Thyroid gland (tissue), 4 donors: ENCODE results near the gene TMEM30B. TPM values are rescaled to one million over a fixed set of nuclear protein-coding genes. Genes with fewer than 3 reads are reported as not detected.
A peak's percentile ranks its signal among the peaks of the same experiment; 100 is the strongest.

Experiments
- DNase-seq, 2 donors: peaks; one replicate each; pipeline ENCODE4 v3.0.0-alpha.2; 2019
- H3K27ac ChIP-seq, 3 donors: fragments of 200-600 bp; sonication (generic); 1 replicate in 2 of 3; 2 replicates in 1 of 3; pipeline ENCODE4 v1.5.1; 2016 to 2019; ENCODE audit warnings: mild to moderate bottlenecking in 1 of 3, moderate library complexity in 1 of 3
- H3K27me3 ChIP-seq: fragments of 200-600 bp; sonication (generic); one replicate; pipeline ENCODE4 v1.5.1; 2019
- H3K36me3 ChIP-seq, 2 donors: fragments of 200-600 bp; sonication (generic); one replicate each; pipeline ENCODE4 v1.5.1; 2016 to 2019
- H3K4me1 ChIP-seq, 2 donors: fragments of 200-600 bp; sonication (generic); one replicate each; pipeline ENCODE4 v1.5.1; 2017 to 2019
- H3K4me3 ChIP-seq, 3 donors: fragments of 200-600 bp; sonication (generic); replicated peaks in 1 of 3; 1 replicate in 2 of 3; 2 replicates in 1 of 3; pipeline ENCODE4 v1.5.1; 2016; ENCODE audit warnings: mild to moderate bottlenecking in 1 of 3
- H3K9me3 ChIP-seq: fragments of 200-600 bp; sonication (generic); one replicate; pipeline ENCODE4 v1.5.1; 2017
- POLR2A ChIP-seq, 2 donors: fragments of 450-650 bp; IDR thresholded peaks; one replicate each; pipeline ENCODE4 v1.6.1; 2017; ENCODE audit warnings: antibody characterized with exemption in 2 of 2, mild to moderate bottlenecking in 2 of 2, moderate library complexity in 1 of 2
- WGBS, 2 donors: methylation state at CpG; one replicate each; pipeline ENCODE4 v1.1.5; 2017; 5-methylcytosine and 5-hydroxymethylcytosine counted together
- intact Hi-C: fragments of 100-400 bp; cut with DNase I; formaldehyde crosslinking; loops from one replicate; pipeline ENCODE4 v1.15.1; 2023
- total RNA-seq, 4 donors: library from RNA; depleted of rRNA; stranded (reverse); fragments of >200 nt; gene quantifications; one replicate each; pipeline ENCODE4 v1.2.3, GENCODE V29; 2016
- TF ChIP-seq, protein P1 (sequence below), 6 experiments: fragments of 200-600 bp in 3 of 6; fragments of 450-650 bp in 3 of 6; sonication (generic) in 3 of 6; IDR thresholded peaks; one replicate each; pipeline ENCODE4 v1.5.1; 2016 to 2019; ENCODE audit warnings: antibody characterized with exemption in 6 of 6, mild to moderate bottlenecking in 2 of 6, inconsistent platforms in 1 of 6, moderate library complexity in 1 of 6

Gene TMEM30B
- total RNA-seq, 4 donors from 2014 or later, result 91.0 to 153 (median 124) TPM

DNA sequence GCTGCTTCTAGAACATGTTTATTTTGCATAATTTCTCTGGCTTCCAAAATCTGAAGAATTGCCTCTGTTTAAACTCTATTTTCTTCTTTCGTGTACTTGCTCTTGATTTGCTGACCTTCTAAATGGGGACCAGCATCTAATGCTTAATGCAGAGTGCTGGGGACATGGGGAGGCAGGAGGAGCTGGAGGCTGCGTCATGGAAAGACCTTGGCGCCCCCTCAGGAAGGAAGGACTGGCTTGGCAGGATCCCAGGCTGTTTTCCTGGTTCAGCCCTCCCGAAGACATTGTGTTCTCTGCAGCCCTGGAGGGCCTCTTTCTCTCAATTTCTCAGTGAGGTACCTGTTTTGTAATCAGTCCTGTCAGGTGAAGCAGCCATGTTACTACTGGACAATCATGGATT lies 45.7 kb upstream of the TMEM30B start:
- peak; percentile 86 to 89 for DNase-seq
- intact Hi-C loops, result no loop called here
- H3K4me3 ChIP-seq, result no peak overlapping the region
- H3K36me3 ChIP-seq, result no peaks in the 10 kb centered on the region
- peak overlapping the region; percentile 77 to 84 (median 79) for H3K27ac ChIP-seq
- H3K27me3 ChIP-seq, result no peaks in the 10 kb centered on the region
- peaks cover 9 to 11% of the 10 kb centered on the region in 2 donors for H3K4me1 ChIP-seq
- TF ChIP-seq, protein P1, sequence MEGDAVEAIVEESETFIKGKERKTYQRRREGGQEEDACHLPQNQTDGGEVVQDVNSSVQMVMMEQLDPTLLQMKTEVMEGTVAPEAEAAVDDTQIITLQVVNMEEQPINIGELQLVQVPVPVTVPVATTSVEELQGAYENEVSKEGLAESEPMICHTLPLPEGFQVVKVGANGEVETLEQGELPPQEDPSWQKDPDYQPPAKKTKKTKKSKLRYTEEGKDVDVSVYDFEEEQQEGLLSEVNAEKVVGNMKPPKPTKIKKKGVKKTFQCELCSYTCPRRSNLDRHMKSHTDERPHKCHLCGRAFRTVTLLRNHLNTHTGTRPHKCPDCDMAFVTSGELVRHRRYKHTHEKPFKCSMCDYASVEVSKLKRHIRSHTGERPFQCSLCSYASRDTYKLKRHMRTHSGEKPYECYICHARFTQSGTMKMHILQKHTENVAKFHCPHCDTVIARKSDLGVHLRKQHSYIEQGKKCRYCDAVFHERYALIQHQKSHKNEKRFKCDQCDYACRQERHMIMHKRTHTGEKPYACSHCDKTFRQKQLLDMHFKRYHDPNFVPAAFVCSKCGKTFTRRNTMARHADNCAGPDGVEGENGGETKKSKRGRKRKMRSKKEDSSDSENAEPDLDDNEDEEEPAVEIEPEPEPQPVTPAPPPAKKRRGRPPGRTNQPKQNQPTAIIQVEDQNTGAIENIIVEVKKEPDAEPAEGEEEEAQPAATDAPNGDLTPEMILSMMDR (IDR thresholded peaks at IDR 0.05), result no peak
- TF ChIP-seq POLR2A (IDR thresholded peaks at IDR 0.05), result peak in 1 of 2 donors; percentile 34
- WGBS, 2 donors, result 19 to 21% methylated on average over 4 of the region's 4 CpGs
- no peaks in the 10 kb centered on the region for H3K9me3 ChIP-seq

DNA sequence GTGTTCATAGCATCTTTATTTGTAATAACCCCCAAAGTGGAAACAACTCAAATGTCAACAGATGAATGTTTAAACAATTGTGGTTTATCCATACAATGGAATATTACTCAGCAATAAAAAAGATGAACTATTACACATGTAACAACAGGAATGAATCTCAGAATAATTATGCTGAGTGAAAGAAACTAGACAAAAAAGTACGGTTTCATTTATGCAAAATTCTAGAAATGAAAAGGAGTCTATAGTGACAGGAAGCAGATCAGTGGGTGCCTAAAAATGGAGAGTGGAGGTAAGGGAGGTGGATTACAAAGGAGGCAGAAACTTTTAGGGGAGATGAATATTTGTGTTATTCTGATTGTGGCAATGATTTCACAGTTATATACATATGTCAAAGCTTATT lies 45.0 kb upstream of the TMEM30B start:
- Histone ChIP-seq H3K4me3 (no peak overlapping the region), H3K27ac (peak overlapping the region; percentile 77 to 84 (median 79)), H3K4me1 (peaks cover 9 to 11% of the 10 kb centered on the region in 2 donors), H3K9me3 (no peaks in the 10 kb centered on the region), H3K27me3 (no peaks in the 10 kb centered on the region), H3K36me3 (no peaks in the 10 kb centered on the region)
- TF ChIP-seq, protein P1 (IDR thresholded peaks at IDR 0.05), result no peak
- TF ChIP-seq POLR2A (IDR thresholded peaks at IDR 0.05), result no peak
- DNase-seq, result no peak
- intact Hi-C loops, result no loop called here
- 84 to 89% methylated on average over 1 of the region's 1 CpG for WGBS, 2 donors

DNA sequence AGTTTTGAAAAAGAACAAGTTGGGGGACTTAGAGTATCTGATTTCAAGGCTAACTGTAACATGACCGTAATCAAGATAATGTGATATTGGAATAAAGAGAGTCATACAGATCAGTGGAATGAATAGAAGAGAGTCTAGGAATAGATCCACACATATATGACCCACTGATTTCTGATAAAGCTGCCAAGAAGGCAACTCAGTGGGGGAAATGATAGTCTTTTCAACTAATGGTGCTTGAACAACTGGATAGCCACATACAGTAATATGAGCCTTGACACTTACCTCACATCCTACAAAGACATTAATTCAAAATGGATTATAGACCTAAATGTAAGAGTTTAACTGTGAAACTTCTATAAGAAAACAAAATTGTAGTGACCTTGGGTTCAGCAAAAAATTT lies 44.0 kb upstream of the TMEM30B start:
- Histone ChIP-seq H3K9me3 (no peaks in the 10 kb centered on the region), H3K4me1 (peaks cover 11 to 19% of the 10 kb centered on the region in 2 donors), H3K36me3 (no peaks in the 10 kb centered on the region), H3K27me3 (no peaks in the 10 kb centered on the region), H3K27ac (peak overlapping the region; percentile 9 to 84 (median 25)), H3K4me3 (no peak overlapping the region)
- TF ChIP-seq, protein P1 (IDR thresholded peaks at IDR 0.05), result no peak
- no peak for TF ChIP-seq POLR2A (IDR thresholded peaks at IDR 0.05)
- intact Hi-C loops, result no loop called here
- WGBS, 2 donors, result 89 to 95% methylated on average over 1 of the region's 1 CpG
- no peak for DNase-seq

DNA sequence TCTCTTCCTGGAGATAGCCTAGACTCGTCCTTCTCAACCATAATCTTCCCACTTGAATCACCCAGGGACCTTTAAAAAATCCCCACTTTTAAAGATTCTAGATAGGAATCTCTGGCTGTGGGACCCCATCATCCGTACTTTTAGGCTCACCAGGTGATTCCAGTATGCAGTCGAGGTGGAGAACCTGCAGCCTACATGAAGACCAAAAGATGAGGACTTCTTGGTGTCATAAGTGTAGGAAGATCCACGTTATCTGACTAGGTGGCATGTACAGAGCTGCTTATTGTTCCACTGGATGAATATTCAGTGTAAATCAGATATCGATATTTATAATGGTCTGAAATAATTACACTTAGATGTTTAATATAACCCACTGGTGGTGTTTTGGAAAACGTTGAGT lies 42.8 kb upstream of the TMEM30B start:
- no peaks in the 10 kb centered on the region for H3K36me3 ChIP-seq
- 76 to 80% methylated on average over 6 of the region's 6 CpGs for WGBS, 2 donors
- H3K9me3 ChIP-seq, result no peaks in the 10 kb centered on the region
- no peaks in the 10 kb centered on the region for H3K27me3 ChIP-seq
- TF ChIP-seq POLR2A (IDR thresholded peaks at IDR 0.05), result no peak
- DNase-seq, result no peak
- H3K4me1 ChIP-seq, result peaks cover 17 to 31% of the 10 kb centered on the region in 2 donors
- peak overlapping the region in 1 of 3 donors; percentile 70 for H3K4me3 ChIP-seq
- H3K27ac ChIP-seq, result peak overlapping the region in 2 of 3 donors; percentile 84 to 87
- intact Hi-C loops, result no loop called here

DNA sequence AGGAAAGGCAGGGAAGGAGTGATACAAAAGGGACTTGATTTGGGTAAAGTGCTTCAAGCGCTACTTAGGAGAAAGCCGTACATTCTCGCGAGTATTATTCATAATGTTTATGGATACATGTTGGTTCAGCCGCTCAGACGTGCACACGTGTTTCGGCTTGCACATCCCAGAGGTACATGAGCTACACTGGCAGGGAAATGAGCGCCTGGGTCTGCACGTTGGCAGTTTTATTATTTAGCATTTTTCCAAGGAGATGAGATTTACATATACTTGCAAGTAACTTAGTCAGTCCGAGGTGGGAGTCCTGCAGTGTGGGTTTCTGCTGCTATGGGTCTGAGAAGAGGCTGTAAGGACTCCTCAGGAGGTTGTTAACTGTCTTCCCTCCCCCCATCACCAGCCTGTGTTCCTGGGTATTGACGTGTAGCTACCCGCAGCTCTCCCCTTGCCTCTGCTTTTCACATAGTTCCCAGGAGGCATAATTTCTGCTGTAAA lies 41.7 kb upstream of the TMEM30B start:
- Histone ChIP-seq H3K4me1 (peaks cover 23 to 42% of the 10 kb centered on the region in 2 donors), H3K9me3 (no peaks in the 10 kb centered on the region), H3K4me3 (peak overlapping the region; percentile 65 to 73 (median 70)), H3K27ac (peak overlapping the region; percentile 75 to 87 (median 84)), H3K36me3 (no peaks in the 10 kb centered on the region), H3K27me3 (no peaks in the 10 kb centered on the region)
- peak; percentile 27 to 34 for DNase-seq
- TF ChIP-seq, protein P1 (IDR thresholded peaks at IDR 0.05), result no peak
- TF ChIP-seq POLR2A (IDR thresholded peaks at IDR 0.05), result no peak
- intact Hi-C loops, result no loop called here
- WGBS, 2 donors, result 11 to 13% methylated on average over 13 of the region's 13 CpGs
